Measurements from ENCODE around the gene TRPM7.
A peak's percentile ranks its signal among the peaks of the same experiment; 100 is the strongest.
"Not testable (repeated sequence)": the region's sequence is repeated elsewhere in the genome, so short reads cannot be mapped to it uniquely, and the experiment has no call there.

TRPM7 gene

GRCh38 chr15:50622361-50622943 is 64.1 kb downstream of the TRPM7 start:
- in situ Hi-C loops (cut with HindIII; ENCODE audit: low sequenced_read_pairs); DNase-seq (ENCODE audit: low read depth): not testable (repeated sequence)

GRCh38 chr15:50616960-50617359 is 69.6 kb downstream of the TRPM7 start:
- in situ Hi-C loops (cut with HindIII; ENCODE audit: low sequenced_read_pairs); H3K4me3 ChIP-seq (ENCODE audit: low read depth, low read length); DNase-seq (ENCODE audit: low read depth): not testable (repeated sequence)

More at GRCh38 chr15:50622361-50622943, 64.1 kb downstream of the TRPM7 start:
- H3K4me3 ChIP-seq (ENCODE audit: low read depth, low read length) = not testable (repeated sequence)
- TF ChIP-seq CTCF (IDR thresholded peaks at IDR 0.05; ENCODE audit: low read depth, low read length, missing control alignments) = peak; percentile 25

GRCh38 chr15:50616554-50616953 is 70.0 kb downstream of the TRPM7 start:
- DNase-seq (ENCODE audit: low read depth); H3K4me3 ChIP-seq (ENCODE audit: low read depth, low read length); in situ Hi-C loops (cut with HindIII; ENCODE audit: low sequenced_read_pairs): not testable (repeated sequence)

GRCh38 chr15:50613600-50613999 is 73.0 kb downstream of the TRPM7 start:
- TF ChIP-seq CTCF (IDR thresholded peaks at IDR 0.05; ENCODE audit: low read depth, low read length, missing control alignments) = no peak
- no peak overlapping the region for H3K4me3 ChIP-seq (ENCODE audit: low read depth, low read length)
- no peak for DNase-seq (ENCODE audit: low read depth)
- in situ Hi-C loops (cut with HindIII; ENCODE audit: low sequenced_read_pairs) = no loop called here

- TF ChIP-seq CTCF (IDR thresholded peaks at IDR 0.05; ENCODE audit: low read depth, low read length, missing control alignments) = no peak
- in situ Hi-C loops (cut with HindIII; ENCODE audit: low sequenced_read_pairs) = no loop called here
Observed at GRCh38 chr15:50607129-50607528, 79.5 kb downstream of the TRPM7 start.

GRCh38 chr15:50605462-50605861 is 81.1 kb downstream of the TRPM7 start:
- in situ Hi-C loops (cut with HindIII; ENCODE audit: low sequenced_read_pairs) = no loop called here
- H3K4me3 ChIP-seq (ENCODE audit: low read depth, low read length) = no peak overlapping the region
- no peak for TF ChIP-seq CTCF (IDR thresholded peaks at IDR 0.05; ENCODE audit: low read depth, low read length, missing control alignments)
- no peak for DNase-seq (ENCODE audit: low read depth)

More at GRCh38 chr15:50607129-50607528, 79.5 kb downstream of the TRPM7 start:
- DNase-seq (ENCODE audit: low read depth) = no peak
- H3K4me3 ChIP-seq (ENCODE audit: low read depth, low read length) = no peak overlapping the region

GRCh38 chr15:50602028-50602427 is 84.6 kb downstream of the TRPM7 start:
- DNase-seq (ENCODE audit: low read depth); H3K4me3 ChIP-seq (ENCODE audit: low read depth, low read length); in situ Hi-C loops (cut with HindIII; ENCODE audit: low sequenced_read_pairs): not testable (repeated sequence)

- no peak for TF ChIP-seq CTCF (IDR thresholded peaks at IDR 0.05; ENCODE audit: low read depth, low read length, missing control alignments)
- no peak for DNase-seq (ENCODE audit: low read depth)
- in situ Hi-C loops (cut with HindIII; ENCODE audit: low sequenced_read_pairs) = no loop called here
- H3K4me3 ChIP-seq (ENCODE audit: low read depth, low read length) = no peak overlapping the region
Observed at GRCh38 chr15:50594311-50594710, 92.3 kb downstream of the TRPM7 start.
